H9 (cell line): ENCODE measurements around the gene BCAS3. TPM values are rescaled to one million over a fixed set of nuclear protein-coding genes. Genes with fewer than 3 reads are reported as not detected.

Source experiments
- DNase-seq: peaks from one replicate; pipeline ENCODE4 v3.0.0-alpha.2; 2017
- H2AFZ ChIP-seq: one replicate; pipeline ENCODE4 v1.6.1; 2013; ENCODE audit warnings: mild to moderate bottlenecking, low read length, control low read depth, moderate library complexity
- H2AK5ac ChIP-seq: 2 replicates; pipeline ENCODE4 v1.6.1; 2013; ENCODE audit warnings: low read length, control low read depth, mixed read lengths; ENCODE audit not compliant: insufficient read length
- H2BK120ac ChIP-seq: one replicate; pipeline ENCODE4 v1.6.1; 2013; ENCODE audit warnings: low read depth, mild to moderate bottlenecking, low read length, control low read depth, inconsistent platforms; ENCODE audit not compliant: poor library complexity, severe bottlenecking
- H2BK12ac ChIP-seq: 2 replicates; pipeline ENCODE4 v1.6.1; 2013; ENCODE audit warnings: low read length, control low read depth, mixed read lengths, low read depth; ENCODE audit not compliant: insufficient read length
- H2BK15ac ChIP-seq: 2 replicates; pipeline ENCODE4 v1.6.1; 2013; ENCODE audit warnings: low read depth, low read length, control low read depth
- H2BK20ac ChIP-seq: one replicate; pipeline ENCODE4 v1.6.1; 2013; ENCODE audit warnings: low read depth, mild to moderate bottlenecking, low read length, control low read depth, inconsistent platforms; ENCODE audit not compliant: poor library complexity, severe bottlenecking
- H2BK5ac ChIP-seq: 2 replicates; pipeline ENCODE4 v1.6.1; 2013; ENCODE audit warnings: low read length, control low read depth, mixed read lengths; ENCODE audit not compliant: insufficient read length
- H3K14ac ChIP-seq: 2 replicates; pipeline ENCODE4 v1.6.1; 2013; ENCODE audit warnings: low read length, control low read depth; ENCODE audit not compliant: insufficient read depth
- H3K18ac ChIP-seq: 2 replicates; pipeline ENCODE4 v1.6.1; 2013; ENCODE audit warnings: low read depth, mild to moderate bottlenecking, mixed read lengths, low read length, control low read depth; ENCODE audit not compliant: insufficient read length
- H3K23ac ChIP-seq: 2 replicates; pipeline ENCODE4 v1.6.1; 2013; ENCODE audit warnings: low read length, control low read depth, mixed read lengths, low read depth; ENCODE audit not compliant: insufficient read length
- H3K23me2 ChIP-seq: 2 replicates; pipeline ENCODE4 v1.6.1; 2013; ENCODE audit warnings: low read depth, mild to moderate bottlenecking, mixed read lengths, low read length, control low read depth; ENCODE audit not compliant: insufficient read length, poor library complexity, severe bottlenecking
- H3K27ac ChIP-seq: 2 replicates; pipeline ENCODE4 v1.5.1; 2013; ENCODE audit warnings: low read length, control low read depth, mixed read lengths, low read depth; ENCODE audit not compliant: insufficient read length
- H3K27me3 ChIP-seq: 2 replicates; pipeline ENCODE4 v1.6.1; 2013; ENCODE audit warnings: low read length, control low read depth, inconsistent platforms; ENCODE audit not compliant: insufficient read depth
- H3K4ac ChIP-seq: 2 replicates; pipeline ENCODE4 v1.6.1; 2013; ENCODE audit warnings: low read depth, mild to moderate bottlenecking, control low read depth, inconsistent platforms, low read length, moderate library complexity
- H3K4me1 ChIP-seq: 2 replicates; pipeline ENCODE4 v1.6.1; 2013; ENCODE audit warnings: low read length, control low read depth, inconsistent platforms; ENCODE audit not compliant: insufficient read depth
- H3K4me2 ChIP-seq: 2 replicates; pipeline ENCODE4 v1.6.1; 2013; ENCODE audit warnings: low read length, control low read depth, mixed read lengths; ENCODE audit not compliant: insufficient read length, insufficient read depth
- H3K56ac ChIP-seq: 2 replicates; pipeline ENCODE4 v1.6.1; 2013; ENCODE audit warnings: low read depth, mild to moderate bottlenecking, mixed read lengths, low read length, control low read depth; ENCODE audit not compliant: insufficient read length
- H3K79me1 ChIP-seq: 2 replicates; pipeline ENCODE4 v1.6.1; 2013; ENCODE audit warnings: low read depth, mild to moderate bottlenecking, moderate library complexity, low read length, control low read depth, inconsistent platforms; ENCODE audit not compliant: insufficient read depth, poor library complexity, severe bottlenecking
- H3K79me2 ChIP-seq: 2 replicates; pipeline ENCODE4 v1.6.1; 2013; ENCODE audit warnings: low read length, control low read depth, inconsistent platforms; ENCODE audit not compliant: insufficient read depth
- H3K9ac ChIP-seq: 2 replicates; pipeline ENCODE4 v1.6.1; 2013; ENCODE audit warnings: low read length, control low read depth, mixed read lengths; ENCODE audit not compliant: insufficient read length; ENCODE audit errors: extremely low read depth
- H3K9me3 ChIP-seq: one replicate; pipeline ENCODE4 v1.6.1; 2013; ENCODE audit warnings: low read depth, low read length, inconsistent platforms; ENCODE audit not compliant: control insufficient read depth
- H3T11ph ChIP-seq: one replicate; pipeline ENCODE4 v1.6.1; 2013; ENCODE audit warnings: mild to moderate bottlenecking, low read length, control low read depth, inconsistent platforms
- H4K20me1 ChIP-seq: one replicate; pipeline ENCODE4 v1.6.1; 2013; ENCODE audit not compliant: control insufficient read depth, insufficient read length, insufficient read depth
- H4K5ac ChIP-seq: 2 replicates; pipeline ENCODE4 v1.6.1; 2013; ENCODE audit warnings: low read depth, mild to moderate bottlenecking, mixed read lengths, low read length, control low read depth; ENCODE audit not compliant: insufficient read length
- H4K8ac ChIP-seq: replicated peaks from 2 replicates; pipeline ENCODE4 v1.6.1; 2013; ENCODE audit warnings: low read length, control low read depth, mixed read lengths, low read depth; ENCODE audit not compliant: insufficient read length
- H4K91ac ChIP-seq: 2 replicates; pipeline ENCODE4 v1.6.1; 2013; ENCODE audit warnings: low read depth, mild to moderate bottlenecking, moderate library complexity, mixed read lengths, low read length, control low read depth; ENCODE audit not compliant: insufficient read length
- H3K27ac Mint-ChIP-seq, 3 experiments: 2 replicates in 2 of 3; 3 replicates in 1 of 3; pipeline ENCODE4 v1.8.0; 2020 to 2021; ENCODE audit warnings: mixed read lengths in 3 of 3, mild to moderate bottlenecking in 1 of 3, moderate library complexity in 1 of 3
- H3K27me3 Mint-ChIP-seq: 2 replicates; pipeline ENCODE4 v1.8.0; 2021; ENCODE audit warnings: low read depth, mild to moderate bottlenecking, moderate library complexity, mixed read lengths
- H3K36me3 Mint-ChIP-seq, 3 experiments: 2 replicates in 2 of 3; 3 replicates in 1 of 3; pipeline ENCODE4 v1.8.0; 2020 to 2021; ENCODE audit warnings: low read depth in 3 of 3, mixed read lengths in 3 of 3; ENCODE audit not compliant: insufficient read depth in 1 of 3
- H3K4me1 Mint-ChIP-seq, 2 experiments: 2 replicates each; pipeline ENCODE4 v1.8.0; 2020; ENCODE audit warnings: mixed read lengths in 2 of 2
- H3K4me3 Mint-ChIP-seq, 2 experiments: 2 replicates in 1 of 2; 3 replicates in 1 of 2; pipeline ENCODE4 v1.8.0; 2020 to 2021; ENCODE audit warnings: mild to moderate bottlenecking in 2 of 2, mixed read lengths in 2 of 2, moderate library complexity in 1 of 2
- H3K9me3 Mint-ChIP-seq, 2 experiments: 2 replicates in 1 of 2; 3 replicates in 1 of 2; pipeline ENCODE4 v1.8.0; 2020; ENCODE audit warnings: mild to moderate bottlenecking in 2 of 2, mixed read lengths in 2 of 2, moderate library complexity in 1 of 2
- CTCF ChIP-seq: fragments of 200-600 bp; sonication (generic); conservative IDR thresholded peaks from 3 replicates; pipeline ENCODE4 v1.8.0; 2021; ENCODE audit warnings: antibody characterized with exemption, mild to moderate bottlenecking
- WGBS: extraction: QIAGEN DNeasy Blood & Tissue Kit; methylation state at CpG from one replicate; pipeline ENCODE4 v1.1.7; 2013; ENCODE audit warnings: missing lambda C conversion rate, low lambda C conversion rate, mixed read lengths; ENCODE audit not compliant: insufficient read length; ENCODE audit errors: extremely low coverage; 5-methylcytosine and 5-hydroxymethylcytosine counted together
- total RNA-seq: library from RNA; stranded (reverse); gene quantifications from 2 replicates; pipeline ENCODE4 v1.2.1, GENCODE V29; 2021

Gene BCAS3
- total RNA-seq, 1 experiment from 2014 or later: 22.4 TPM

- no peaks in the 10 kb centered on the region for H3K27me3 ChIP-seq
- no peak overlapping the region for H2BK5ac ChIP-seq
- Mint-ChIP-seq H3K36me3 (no peaks in the 10 kb centered on the region), H3K27me3 (no peaks in the 10 kb centered on the region; the same call in 1 of the 2 replicates), H3K9me3 (no peaks in the 10 kb centered on the region), H3K4me1 (peaks cover 11 to 24% of the 10 kb centered on the region in 2 experiments), H3K4me3 (no peak overlapping the region), H3K27ac (no peak overlapping the region)
- H3K4me2 ChIP-seq: no peak overlapping the region
- H3K27ac ChIP-seq: no peak overlapping the region
- H2BK15ac ChIP-seq: no peak overlapping the region
- no peak overlapping the region for H3K14ac ChIP-seq
- no peak overlapping the region for H2BK12ac ChIP-seq
- H3K4ac ChIP-seq: no peak overlapping the region
- H3K23ac ChIP-seq: no peak overlapping the region
- no peak for DNase-seq
- H4K5ac ChIP-seq: no peak overlapping the region
- H3K18ac ChIP-seq: no peak overlapping the region
- H4K20me1 ChIP-seq: no peaks in the 10 kb centered on the region
- H3K9ac ChIP-seq: no peak overlapping the region
- no peak for TF ChIP-seq CTCF
- H3K79me1 ChIP-seq: no peaks in the 10 kb centered on the region
- no peak overlapping the region for H2BK120ac ChIP-seq
- no peak overlapping the region for H4K8ac ChIP-seq
- H4K91ac ChIP-seq: no peak overlapping the region
- H2AK5ac ChIP-seq: no peak overlapping the region
- H2BK20ac ChIP-seq: no peak overlapping the region
- no peaks in the 10 kb centered on the region for H3K9me3 ChIP-seq
- no peaks in the 10 kb centered on the region for H3K23me2 ChIP-seq
- no peaks in the 10 kb centered on the region for H3K4me1 ChIP-seq
- no peak overlapping the region for H3K56ac ChIP-seq
- no CpG with 5 or more reads among the region's 10 CpGs for WGBS
- H3K79me2 ChIP-seq: no peaks in the 10 kb centered on the region
- H3T11ph ChIP-seq: no peak overlapping the region
- no peak overlapping the region for H2AFZ ChIP-seq
Observed at GRCh38 chr17:61380217-61380835, 702.7 kb downstream of the BCAS3 start.
